ENCODE measurements around the gene MYCL. TPM values are rescaled to one million over a fixed set of nuclear protein-coding genes. Genes with fewer than 3 reads are reported as not detected.

MYCL gene
- total RNA-seq, 1 donor from 2014 or later = 0.44 TPM

DNA sequence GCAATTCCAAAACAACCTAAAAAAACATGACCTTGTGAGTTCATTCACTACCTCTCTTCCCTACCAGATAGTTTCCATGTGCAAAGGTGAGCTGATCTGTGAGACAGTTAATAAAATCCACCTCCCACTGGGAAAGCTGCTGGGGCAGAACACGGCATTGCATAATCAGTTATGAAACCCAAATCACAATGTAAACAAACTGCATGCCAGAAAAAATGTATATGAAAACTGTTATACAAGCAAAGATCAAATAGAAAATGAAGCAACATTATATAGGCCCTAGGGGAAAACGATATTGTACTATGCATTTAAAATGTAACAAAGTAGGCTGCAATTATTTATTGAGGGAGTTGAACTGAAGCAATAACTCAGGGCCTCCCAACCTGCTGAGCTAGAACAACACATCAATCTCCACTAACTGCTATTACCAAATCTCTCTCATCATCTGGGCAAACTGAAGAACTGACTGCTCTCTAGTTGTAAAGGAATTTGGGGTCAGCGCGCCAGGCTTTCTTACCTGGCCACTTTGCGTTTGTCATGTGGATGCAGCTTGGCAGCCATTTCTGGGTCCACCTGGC, 49.4 kb downstream of the MYCL start:
- TF ChIP-seq, protein P1, sequence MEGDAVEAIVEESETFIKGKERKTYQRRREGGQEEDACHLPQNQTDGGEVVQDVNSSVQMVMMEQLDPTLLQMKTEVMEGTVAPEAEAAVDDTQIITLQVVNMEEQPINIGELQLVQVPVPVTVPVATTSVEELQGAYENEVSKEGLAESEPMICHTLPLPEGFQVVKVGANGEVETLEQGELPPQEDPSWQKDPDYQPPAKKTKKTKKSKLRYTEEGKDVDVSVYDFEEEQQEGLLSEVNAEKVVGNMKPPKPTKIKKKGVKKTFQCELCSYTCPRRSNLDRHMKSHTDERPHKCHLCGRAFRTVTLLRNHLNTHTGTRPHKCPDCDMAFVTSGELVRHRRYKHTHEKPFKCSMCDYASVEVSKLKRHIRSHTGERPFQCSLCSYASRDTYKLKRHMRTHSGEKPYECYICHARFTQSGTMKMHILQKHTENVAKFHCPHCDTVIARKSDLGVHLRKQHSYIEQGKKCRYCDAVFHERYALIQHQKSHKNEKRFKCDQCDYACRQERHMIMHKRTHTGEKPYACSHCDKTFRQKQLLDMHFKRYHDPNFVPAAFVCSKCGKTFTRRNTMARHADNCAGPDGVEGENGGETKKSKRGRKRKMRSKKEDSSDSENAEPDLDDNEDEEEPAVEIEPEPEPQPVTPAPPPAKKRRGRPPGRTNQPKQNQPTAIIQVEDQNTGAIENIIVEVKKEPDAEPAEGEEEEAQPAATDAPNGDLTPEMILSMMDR (IDR thresholded peaks at IDR 0.05; ENCODE audit: borderline replicate concordance) = no peak
- intact Hi-C loops (cut with micrococcal nuclease) = no loop called here
- Histone ChIP-seq H3K27ac (replicated peaks) (no peak overlapping the region), H3K4me1 (no peaks in the 10 kb centered on the region), H3K9me3 (replicated peaks) (no peaks in the 10 kb centered on the region), H3K4me3 (no peak overlapping the region), H3K36me3 (peaks cover 59% of the 10 kb centered on the region), H3K27me3 (ENCODE audit: low read depth) (no peaks in the 10 kb centered on the region)
- no peak for DNase-seq

DNA sequence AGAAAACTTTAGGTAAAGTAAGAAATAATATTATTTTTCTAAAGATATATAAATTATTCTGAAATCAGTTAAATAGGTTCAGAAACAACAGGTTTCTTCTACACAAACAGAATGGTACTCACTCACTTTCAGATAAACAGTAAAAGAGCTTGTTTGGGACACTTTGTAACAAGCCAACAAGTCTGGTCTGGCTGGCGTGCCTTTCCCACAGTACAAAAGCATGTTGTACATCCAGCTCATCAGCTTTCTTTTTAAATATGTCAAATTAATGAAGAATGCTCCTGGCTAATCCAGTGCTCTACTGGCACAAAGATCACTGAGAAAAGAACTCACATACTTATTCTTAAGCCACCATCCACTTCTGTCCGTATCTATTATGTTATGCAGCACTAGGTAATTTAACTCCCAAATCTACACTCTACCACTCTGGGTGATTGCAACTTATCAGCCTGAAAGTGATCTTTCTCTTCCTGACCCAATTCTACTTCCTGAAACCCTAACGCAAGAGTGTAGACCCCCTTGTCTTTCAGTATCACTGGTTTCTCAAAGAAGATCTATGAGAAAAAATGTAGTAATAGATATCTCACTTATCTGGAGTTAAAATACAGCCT, 51.0 kb downstream of the MYCL start:
- peaks cover 47% of the 10 kb centered on the region for H3K36me3 ChIP-seq
- no peak for DNase-seq
- no peaks in the 10 kb centered on the region for H3K9me3 ChIP-seq (replicated peaks)
- TF ChIP-seq, protein P1 (IDR thresholded peaks at IDR 0.05; ENCODE audit: borderline replicate concordance) = no peak
- no peaks in the 10 kb centered on the region for H3K27me3 ChIP-seq (ENCODE audit: low read depth)
- no peak overlapping the region for H3K27ac ChIP-seq (replicated peaks)
- no peak overlapping the region for H3K4me3 ChIP-seq
- H3K4me1 ChIP-seq = peaks cover 9% of the 10 kb centered on the region
- intact Hi-C loops (cut with micrococcal nuclease) = no loop called here

DNA sequence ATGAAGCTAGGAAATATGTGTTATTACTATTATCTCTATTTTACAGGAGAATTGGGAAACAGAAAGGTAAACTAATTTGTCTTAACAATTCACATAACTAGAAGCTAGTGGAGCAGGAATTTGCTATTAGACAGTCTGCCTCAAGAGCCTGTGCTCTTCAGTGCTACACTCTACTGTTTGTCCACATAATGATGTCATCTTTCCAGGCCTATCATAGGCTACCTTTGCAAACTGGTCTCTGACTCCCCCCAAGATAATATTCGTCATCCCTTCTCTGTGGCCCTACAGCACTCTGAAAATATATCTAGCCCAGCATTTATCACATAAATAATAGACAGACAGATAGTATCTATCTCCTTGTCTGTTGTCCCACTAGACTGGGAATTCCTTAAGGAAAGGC, 52.5 kb downstream of the MYCL start:
- intact Hi-C loops (cut with micrococcal nuclease) = no loop called here
- Histone ChIP-seq H3K4me3 (no peak overlapping the region), H3K27me3 (ENCODE audit: low read depth) (no peaks in the 10 kb centered on the region), H3K36me3 (peaks cover 36% of the 10 kb centered on the region), H3K4me1 (peaks cover 24% of the 10 kb centered on the region), H3K27ac (replicated peaks) (no peak overlapping the region), H3K9me3 (replicated peaks) (no peaks in the 10 kb centered on the region)
- TF ChIP-seq, protein P1 (IDR thresholded peaks at IDR 0.05; ENCODE audit: borderline replicate concordance) = no peak
- DNase-seq = no peak

DNA sequence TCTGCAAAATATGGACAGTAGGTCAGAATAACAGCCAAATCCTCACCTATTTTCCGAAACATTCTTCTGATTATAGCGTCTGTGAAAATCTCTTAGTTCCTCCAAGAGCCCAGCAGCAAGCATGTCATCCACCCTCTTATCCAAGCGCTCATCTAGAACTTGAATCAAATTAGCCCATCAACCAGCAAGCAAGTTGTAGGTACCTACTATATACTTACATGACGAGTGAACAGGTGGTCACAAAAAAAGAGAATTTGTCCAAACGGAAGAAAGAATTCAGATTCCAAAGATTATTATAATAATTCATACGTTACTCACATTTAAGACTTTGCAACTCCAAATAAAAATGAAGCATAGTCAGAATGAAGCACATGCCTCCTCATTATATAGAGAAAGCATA, 53.8 kb downstream of the MYCL start:
- peaks cover 25% of the 10 kb centered on the region for H3K4me1 ChIP-seq
- no peaks in the 10 kb centered on the region for H3K27me3 ChIP-seq (ENCODE audit: low read depth)
- TF ChIP-seq, protein P1 (IDR thresholded peaks at IDR 0.05; ENCODE audit: borderline replicate concordance) = no peak
- intact Hi-C loops (cut with micrococcal nuclease) = no loop called here
- no peak overlapping the region for H3K4me3 ChIP-seq
- no peak overlapping the region for H3K27ac ChIP-seq (replicated peaks)
- no peaks in the 10 kb centered on the region for H3K9me3 ChIP-seq (replicated peaks)
- no peak for DNase-seq
- H3K36me3 ChIP-seq = peaks cover 45% of the 10 kb centered on the region

DNA sequence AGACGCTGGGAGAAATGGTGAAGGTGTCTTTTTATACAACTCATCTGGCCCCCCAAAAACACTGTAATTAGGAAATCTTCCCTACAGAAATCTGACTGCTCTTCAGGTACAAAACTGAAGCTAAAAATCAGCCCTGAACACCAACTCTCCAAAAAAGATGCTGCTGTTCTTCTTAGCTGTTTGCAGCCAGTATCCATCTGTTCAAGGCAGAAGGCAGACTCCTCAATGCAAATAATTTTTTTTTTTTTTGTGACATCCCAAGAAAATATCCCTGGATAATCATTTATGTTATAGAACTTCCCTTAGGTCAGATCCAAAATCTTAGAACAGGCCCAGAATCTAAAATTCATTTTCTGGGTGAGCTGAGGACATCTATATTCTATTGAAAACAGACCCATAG, 54.9 kb downstream of the MYCL start:
- DNase-seq = no peak
- peaks cover 55% of the 10 kb centered on the region for H3K36me3 ChIP-seq
- H3K27me3 ChIP-seq (ENCODE audit: low read depth) = no peaks in the 10 kb centered on the region
- intact Hi-C loops (cut with micrococcal nuclease) = no loop called here
- H3K4me1 ChIP-seq = peaks cover 32% of the 10 kb centered on the region
- H3K27ac ChIP-seq (replicated peaks) = no peak overlapping the region
- TF ChIP-seq, protein P1 (IDR thresholded peaks at IDR 0.05; ENCODE audit: borderline replicate concordance) = no peak
- no peak overlapping the region for H3K4me3 ChIP-seq
- no peaks in the 10 kb centered on the region for H3K9me3 ChIP-seq (replicated peaks)
